Stimulated activated CD4-positive, alpha-beta T cell treated with anti-CD3 and anti-CD28 coated beads, Interleukin-4, amount 100 ng/mL, for 24 hours (primary cell): ENCODE results near the gene PEAK1.
"Not testable (repeated sequence)": the region's sequence is repeated elsewhere in the genome, so short reads cannot be mapped to it uniquely, and the experiment has no call there.

ENCODE experiments used
- DNase-seq: peaks from one replicate; pipeline ENCODE4 v3.0.0-alpha.2; 2020

The PEAK1 gene

DNA sequence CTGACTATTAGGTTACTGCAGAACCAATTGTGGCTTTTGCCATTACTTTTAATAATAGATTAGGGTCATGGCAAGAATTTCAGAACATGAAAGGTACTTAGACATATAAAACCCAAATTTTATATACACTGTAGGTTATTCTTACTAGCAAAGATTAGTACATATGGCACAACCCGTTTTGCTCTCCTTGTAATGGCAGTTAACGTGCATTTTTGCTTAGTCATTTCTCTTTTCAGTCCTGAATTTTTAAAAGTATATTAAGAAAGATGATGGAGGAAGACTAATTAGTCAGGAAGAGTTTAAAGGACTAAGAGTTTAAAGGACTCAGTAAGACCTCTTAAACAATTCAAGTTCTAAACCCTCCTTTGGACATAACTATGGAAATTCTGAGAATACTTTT, 114.0 kb downstream of the PEAK1 start:
- DNase-seq: no peak

DNA sequence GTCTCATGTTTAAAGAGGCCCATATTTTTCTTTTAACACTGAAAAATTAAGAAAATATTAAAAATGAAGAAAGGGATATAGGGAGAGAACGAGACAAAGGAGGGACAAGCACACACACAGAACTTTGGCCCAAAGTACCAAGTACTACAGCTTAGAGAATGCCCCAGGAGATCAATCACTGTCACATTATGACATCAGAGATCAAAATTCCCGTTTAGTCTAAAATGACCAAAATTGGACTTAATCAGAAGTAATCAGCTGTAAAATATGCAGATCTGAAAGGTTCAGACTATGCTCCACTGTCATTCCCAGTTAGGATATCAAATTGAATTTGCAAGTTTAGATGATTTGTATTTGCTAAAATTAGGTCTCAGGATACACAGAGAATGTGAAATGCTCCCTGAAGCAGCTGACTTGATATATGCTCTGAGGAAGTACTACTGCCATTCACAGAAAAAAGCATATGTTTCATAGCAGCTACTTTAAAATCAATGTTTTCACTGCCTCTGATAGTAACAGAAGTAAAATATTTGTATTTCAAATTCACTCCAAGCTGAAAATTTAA, 123.0 kb downstream of the PEAK1 start:
- DNase-seq: no peak

DNA sequence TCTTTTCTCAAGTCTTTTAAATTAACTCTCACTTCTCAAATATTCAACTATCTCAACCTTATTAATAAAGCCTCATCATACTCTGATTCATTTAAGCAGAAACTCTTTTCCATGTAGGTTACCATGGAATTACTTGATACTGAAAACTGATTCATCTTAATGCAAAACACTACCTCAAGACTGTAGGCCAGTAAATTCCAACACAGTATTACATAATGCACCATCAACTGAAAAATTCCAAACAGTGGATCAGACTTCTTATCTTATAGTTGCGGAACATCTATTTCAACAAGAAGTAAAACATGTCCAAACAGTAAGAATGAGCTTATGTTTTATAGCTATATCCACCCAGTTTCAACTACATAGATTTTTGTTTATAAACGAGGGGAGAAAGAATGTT, 124.5 kb downstream of the PEAK1 start:
- DNase-seq: no peak

DNA sequence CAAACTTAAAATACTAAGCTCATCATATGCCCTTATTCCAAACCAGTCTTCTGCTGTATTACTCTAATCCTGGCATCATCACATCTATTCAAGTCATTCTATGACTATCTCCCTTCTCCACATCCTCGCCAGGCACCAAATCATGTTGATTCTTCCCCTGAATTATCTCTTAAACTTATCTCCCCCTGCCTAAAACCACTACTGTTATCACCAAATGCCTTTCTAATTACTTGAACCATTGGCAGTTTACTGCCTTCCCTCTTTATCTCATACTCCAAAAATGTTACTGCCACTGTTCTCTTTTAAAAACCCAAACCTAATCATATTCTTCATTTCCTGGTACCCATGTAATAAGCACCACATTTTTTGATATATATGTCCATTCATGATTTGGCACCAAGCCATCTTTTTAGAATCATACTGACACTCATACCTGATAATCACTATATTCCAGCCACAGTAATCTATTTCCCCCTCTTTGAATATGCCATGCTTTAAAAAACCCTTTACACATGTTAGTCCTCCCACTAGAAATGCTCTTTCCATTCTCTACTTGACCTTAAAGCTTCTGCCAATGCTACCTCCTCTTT, 126.8 kb downstream of the PEAK1 start:
- no peak for DNase-seq

DNA sequence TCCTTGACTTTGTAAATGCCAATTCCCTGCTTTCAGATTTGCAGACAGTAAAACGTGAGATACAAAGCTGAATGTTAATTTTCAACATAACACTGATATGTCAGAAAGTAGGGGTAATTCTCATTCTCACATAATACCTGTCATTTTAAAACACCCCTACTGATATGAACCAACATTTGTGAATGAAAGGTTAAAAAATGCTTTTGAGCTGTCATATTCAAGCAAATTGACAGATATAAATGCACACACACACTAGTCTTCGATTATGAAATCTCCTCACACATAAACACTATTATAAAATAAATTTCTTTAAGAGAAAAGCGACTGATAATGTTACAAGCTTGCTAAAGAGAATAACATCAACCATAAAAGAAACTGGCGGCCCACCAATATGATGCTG, 128.8 kb downstream of the PEAK1 start:
- DNase-seq: no peak

DNA sequence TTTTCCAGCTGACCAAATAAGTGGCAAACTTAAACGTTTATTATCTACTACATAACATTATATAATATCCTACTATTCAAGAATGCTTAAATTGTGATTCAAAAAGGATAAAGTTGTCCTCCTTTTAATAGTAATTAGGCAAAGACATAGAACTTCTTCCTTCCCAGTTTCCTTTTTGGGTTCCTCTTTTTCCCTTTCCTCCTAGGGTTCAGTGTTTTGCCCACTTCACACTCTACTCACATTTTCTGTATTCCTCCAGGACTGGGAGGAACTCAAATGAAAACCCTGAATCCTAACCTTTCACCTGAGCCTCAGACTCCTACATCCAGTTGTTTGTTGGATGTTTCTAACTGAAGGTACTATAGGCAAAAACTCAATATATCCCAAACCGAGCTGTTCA, 132.5 kb downstream of the PEAK1 start:
- DNase-seq: no peak

DNA sequence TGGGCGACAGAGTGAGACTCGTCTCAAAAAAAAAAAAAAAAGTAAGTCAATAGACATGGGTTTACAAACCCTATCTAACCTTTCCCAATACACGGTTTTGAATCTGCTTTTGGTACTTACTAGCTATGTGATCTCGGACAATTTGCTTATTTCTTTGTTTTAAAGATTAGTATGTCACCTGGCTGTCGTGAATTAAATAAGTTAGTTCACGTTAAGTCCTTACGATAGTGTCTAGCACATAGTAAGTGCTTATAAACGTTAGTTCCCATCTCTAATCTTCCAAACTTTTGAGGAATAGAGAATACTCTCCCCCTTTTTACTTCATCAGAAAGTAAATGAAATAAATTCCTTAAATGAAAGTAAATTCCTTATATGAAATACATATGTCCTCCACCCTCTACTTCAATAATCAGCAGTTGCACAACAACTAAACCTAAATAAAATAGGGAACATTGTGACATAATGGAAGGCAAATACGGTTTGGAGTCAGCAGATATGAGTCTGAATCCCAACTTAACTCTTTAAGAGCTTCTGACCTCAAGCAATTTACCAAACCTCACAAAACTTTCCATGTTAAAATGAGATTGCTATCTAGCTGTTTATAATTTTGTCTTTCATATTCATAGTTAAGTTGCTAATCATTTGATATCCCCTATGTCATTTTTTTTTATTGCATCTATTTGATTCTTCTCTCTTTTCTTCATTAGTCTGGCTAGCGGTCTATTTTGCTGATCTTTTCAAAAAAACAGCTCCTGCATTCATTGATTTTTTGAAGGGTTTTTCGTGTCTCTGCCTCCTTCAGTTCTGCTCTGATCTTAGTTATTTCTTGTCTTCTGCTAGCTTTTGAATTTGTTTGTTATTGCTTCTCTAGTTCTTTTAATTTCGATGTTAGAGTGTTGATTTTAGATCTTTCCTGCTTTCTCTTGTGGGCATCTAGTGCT, 134.6 kb downstream of the PEAK1 start:
- no peak for DNase-seq

DNA sequence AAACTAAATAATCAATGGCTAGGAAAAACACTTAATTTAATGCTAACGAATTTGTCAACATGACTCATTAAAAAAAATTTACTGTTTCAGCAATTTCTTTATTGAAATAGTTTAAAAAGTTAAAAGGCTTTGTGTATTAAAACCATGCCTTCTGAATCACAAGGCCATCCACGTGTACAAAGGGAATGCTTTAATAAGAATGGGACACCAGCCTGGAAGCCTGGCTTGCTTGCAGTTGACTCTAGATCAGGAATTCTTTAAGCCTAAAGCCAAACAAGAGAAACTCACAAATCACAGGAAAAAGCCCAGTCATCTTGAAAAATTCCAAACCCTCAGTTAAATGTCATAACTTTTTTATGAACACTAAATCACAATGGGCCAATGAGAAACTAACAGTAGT, 137.6 kb downstream of the PEAK1 start:
- no peak for DNase-seq

DNA sequence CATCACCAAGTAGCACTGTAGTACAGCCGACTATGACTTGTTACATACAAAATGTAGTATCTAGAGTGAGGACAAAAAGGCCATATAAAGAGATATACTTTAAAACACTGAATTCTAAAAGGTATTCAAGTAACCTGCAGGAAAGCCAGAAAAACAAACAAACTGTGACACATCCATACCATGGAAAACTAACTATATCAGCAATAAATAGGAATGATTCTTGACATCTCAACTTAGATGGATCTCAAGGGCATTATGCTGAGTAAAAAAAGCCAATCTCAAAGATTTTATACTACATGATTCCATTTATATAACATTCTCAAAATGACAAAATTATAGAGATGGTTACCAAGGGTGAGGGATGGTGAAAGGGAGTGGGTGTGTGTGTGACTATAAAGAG, 143.0 kb downstream of the PEAK1 start:
- no peak for DNase-seq

DNA sequence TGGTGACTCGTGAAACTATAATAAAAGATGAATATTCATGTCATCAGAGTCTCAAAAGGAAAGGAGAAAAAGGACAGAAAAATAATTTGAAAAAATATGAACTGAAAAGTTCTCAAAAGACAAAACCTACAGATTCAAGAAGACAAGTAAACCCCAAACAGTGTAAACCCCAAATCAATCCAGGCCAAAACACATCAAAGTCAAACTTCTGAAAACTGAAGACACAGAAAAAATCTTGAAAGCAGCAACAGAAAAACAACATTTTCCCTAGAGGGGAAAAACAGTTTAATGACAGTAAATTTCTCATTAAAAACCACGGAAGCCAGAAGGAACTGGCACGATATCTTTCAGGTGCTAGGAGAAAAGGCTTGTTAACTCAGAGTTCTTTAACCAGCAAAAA, 143.8 kb downstream of the PEAK1 start:
- no peak for DNase-seq

DNA sequence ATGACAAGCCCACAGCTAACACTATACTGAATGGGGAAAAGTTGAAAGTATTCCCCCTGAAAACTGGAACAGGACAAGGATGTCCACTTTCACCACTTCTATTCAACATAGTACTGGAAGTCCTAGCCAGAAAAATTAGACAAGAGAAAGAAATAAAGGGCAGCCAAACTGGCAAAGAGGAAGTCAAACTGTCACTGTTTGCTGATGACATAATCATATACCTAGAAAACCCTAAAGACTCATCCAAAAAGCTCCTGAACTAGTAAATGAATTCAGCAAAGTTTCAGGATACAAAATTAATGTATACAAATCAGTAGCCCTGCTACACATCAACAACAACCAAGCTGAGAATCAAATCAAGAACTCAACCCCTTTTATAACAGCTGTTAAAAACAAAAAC, 146.8 kb downstream of the PEAK1 start:
- DNase-seq: not testable (repeated sequence)

DNA sequence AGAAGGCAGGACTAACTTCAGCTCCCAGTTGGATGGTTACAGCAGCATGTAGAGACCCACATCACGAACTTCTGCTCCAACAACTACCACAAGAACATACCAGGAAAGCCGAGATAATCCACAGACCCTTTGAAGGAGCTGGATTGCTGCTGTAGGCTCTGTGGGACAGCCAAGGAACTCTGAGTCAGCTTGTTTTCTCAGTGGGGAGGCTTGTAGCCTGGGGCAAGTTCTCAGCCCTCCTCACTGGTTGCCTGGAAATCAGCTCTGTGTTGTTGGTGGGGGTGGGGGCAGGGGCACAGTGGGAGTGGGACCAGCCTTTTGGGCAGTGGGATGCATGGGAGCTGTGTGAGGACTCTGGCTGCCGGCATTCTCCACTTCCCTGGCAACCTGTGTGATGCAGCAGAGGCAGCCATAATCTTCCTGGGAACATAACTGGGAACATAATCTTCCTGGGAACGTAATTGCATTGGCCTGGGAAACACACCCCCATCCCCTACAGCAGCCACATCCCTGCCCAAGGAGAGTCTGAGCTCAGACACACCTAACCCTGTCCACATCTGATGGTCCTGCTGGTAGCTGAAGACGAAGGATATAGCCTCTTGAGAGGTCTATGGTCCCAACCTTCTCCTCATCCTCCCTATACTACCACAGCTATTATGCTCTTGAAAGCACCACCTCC, 153.1 kb downstream of the PEAK1 start:
- DNase-seq: no peak

DNA sequence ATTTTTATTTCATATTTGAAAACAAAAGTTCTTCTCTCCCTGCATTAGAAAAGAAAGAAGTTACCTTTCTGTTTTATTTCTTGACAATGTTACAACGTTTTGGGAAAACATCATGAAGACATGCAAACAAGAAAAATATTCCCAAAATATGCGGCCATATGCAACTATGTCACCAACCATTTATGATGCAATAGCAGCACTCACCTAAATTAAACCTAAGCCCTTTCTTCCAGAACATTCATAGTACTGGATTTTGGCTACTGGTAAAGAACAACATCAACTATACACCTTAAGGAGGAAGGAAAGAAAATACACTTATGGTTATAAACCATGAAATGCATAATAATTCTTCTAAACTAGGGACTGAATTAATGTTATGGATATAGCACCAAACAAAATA, 164.5 kb downstream of the PEAK1 start:
- no peak for DNase-seq

DNA sequence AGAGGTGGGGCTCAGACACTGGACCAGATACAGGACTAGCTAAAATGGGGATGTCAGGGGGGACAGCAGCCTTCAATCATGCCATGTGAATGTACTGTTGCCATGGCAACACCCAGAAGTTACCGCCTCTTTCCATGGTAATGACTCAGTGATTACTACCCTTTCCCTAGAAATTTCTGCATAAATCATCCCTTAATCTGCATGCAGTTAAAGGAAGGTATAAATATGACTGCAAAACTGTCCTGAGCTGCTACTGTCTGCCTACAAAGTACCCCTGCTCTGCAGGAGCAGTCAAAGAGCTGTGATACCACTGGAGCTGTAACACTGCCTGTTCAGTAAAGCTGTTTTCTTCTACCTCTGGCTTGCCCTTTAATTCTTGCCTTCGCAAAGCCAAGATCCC, 168.2 kb downstream of the PEAK1 start:
- peak; percentile 6 for DNase-seq

DNA sequence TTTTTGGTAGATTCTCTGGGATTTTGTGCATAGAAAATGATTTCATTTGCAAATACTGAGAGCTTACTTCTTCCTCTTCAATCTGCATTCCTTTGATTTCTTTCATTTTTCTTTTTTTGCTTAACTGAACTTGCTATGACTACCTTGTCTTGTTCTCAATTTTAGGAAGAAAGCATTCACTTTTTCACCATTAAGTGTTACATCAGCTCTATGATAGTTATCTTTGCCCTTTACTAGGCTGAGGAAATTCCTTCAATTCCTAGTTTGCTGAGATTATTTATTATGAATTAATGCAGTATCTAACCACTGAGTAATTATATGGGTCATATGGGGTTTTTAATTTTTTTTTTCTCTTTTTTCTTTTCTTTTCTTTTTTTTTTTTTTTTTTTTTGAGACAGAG, 172.8 kb downstream of the PEAK1 start:
- no peak for DNase-seq

DNA sequence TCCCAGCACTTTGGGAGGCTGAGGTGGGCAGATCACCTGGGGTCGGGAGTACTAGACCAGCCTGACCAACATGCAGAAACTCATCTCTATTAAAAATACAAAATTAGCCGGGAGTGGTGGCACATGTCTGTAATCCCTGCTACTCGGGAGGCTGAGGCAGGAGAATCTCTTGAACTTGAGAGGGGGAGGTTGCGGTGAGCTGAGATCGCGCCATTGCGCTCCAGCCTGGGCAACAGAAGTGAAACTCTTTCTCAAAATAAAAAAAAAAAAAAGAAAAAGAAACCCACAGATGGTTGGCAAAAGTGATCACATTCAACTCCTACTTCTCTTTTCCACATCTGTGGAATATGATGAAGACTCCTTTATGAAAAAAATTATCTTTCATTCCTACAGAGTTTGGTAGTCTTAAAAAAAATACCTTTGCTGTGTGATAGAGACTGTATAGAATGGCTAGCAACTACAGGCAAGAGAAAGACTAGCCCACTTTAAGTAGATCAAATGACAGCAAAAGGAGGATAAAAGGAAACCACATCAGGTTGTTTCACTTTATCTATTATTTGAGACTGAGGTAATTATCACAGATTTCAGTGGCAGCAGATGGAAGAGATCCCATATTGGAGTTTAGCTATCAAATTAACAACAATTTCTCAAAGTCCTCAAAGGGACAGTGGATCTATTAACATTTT, 176.0 kb downstream of the PEAK1 start:
- no peak for DNase-seq

DNA sequence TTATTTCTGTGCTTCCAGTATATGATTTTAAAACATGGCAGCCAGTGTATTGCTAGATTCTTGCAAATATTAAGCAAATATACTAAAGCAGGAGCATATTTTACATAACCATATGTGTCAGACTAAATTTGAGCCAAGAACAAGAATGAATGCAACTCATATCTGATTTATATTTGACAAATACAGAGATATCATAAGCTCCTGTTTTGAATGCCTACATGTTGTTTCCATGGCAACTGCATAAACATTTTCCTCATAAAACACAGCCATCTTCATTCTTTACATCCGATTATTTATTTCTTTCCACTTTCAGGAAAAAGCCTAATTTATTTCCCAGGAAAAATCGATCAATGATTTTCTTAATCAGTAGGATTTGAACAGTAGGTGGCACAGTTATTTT, 176.8 kb downstream of the PEAK1 start:
- no peak for DNase-seq

DNA sequence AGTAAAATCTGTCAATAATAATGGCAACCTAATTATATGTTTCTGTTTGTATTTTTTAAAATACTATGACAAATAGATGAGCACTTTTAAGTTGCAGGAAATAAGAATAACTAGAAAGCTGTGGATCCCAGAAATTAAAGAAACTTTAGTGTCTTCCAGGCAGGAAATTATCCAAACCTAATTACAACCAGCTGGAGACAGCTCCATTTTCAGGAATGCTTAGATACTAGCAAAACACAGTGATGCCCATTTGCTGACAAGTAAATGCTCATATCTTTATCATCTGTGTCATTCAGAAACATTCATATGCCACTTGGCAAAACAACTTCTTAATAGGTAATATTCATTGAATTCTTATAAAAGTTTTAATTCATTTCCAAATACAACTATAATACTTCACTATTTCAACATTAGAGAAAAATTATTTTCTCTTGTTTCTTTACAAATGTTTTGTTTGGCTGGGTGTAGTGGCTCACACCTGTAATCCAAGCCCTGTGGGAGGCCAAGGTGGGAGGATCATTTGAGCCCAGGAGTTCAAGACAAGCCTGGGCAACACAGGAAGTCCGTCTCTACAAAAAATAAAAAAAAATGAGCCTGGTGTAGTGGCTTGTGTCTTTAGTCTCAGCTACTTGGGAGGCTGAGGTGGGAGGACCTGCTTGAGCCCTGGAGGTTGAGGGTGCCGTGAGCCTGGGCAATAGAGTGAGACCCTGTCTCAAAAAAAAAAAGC, 179.9 kb downstream of the PEAK1 start:
- no peak for DNase-seq

DNA sequence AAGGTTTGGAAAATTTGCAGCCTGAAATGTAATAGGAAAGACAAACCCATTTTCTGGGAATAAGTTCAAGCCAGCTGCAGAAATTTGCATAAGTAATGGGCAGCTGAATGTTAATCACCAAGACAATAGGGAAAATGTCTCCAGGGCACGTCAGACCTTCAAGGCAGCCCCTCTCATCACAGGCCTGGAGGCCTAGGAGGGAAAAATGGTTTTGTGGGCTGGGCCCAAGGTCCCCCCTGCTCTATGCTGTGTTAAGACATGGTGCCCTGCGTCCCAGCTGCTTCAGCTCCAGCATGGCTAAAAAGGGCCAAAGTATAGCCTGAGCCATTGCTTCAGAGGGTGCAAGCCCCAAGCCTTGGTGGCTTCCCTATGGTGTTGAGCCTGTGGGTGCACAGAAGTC, 184.3 kb downstream of the PEAK1 start:
- DNase-seq: no peak

DNA sequence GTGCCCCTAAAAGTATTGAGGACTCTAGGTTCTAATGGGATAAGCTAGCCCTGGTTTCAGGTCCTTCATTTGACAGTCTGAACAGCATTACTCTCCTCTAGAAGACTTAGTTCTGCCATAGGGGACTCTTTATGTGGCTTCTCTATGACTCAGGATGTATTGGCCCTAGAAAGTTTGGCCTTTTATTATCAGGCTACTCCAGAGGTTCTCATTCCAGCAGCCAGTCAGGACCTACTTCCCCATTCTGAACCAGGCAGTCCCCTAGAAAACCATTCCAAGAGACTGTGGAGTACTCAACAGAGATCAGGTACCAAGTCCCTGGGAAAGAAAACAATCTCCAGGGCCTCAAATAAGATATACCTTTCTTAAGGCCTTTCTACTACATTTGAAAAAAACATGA, 191.1 kb downstream of the PEAK1 start:
- DNase-seq: no peak

DNA sequence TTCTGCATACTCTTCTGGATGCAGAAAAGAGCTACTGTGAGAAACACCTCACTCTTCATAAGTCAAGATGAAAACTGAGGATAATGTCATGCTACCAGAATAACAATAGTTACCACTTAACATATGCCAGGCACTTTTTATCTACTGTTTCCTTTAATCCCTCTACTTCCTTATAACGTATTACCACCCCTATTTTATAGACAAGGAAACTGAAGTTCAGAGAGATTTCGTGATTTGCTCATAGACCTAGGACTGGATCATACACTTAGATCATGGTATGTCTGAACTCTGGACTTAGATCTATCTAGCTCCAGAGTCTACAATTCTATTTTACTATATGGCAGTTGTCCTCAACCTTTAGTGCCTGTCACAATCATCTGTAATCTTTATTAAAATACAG, 193.3 kb downstream of the PEAK1 start:
- DNase-seq: no peak

DNA sequence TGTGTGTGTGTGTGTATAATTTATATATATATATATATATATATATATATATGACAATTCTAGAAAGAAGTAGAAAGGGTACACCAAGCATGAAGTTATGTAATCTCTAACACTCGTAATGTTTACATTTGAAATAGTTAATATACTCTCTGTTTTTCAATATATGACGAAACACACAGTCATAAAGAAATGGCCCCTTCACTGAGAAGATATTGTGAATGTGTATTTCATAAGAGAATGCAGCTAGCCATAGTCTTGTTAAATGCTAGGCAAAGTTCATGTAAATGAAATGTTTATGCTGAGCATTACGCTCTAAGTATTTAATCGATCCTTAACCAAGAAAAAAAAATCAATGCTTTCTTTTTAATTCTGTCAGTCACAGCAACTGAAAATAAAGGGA, 194.3 kb downstream of the PEAK1 start:
- no peak for DNase-seq
